DMS 273 treated with DMSO at 0.1 percent for 48 hours (cell line): ENCODE results near the gene WBP2.
A peak's percentile ranks its signal among the peaks of the same experiment; 100 is the strongest.

Experiments used
- DNase-seq: peaks from one replicate; lab custom pipeline; 2025; lab: John Stamatoyannopoulos, UW

The WBP2 gene

DNA sequence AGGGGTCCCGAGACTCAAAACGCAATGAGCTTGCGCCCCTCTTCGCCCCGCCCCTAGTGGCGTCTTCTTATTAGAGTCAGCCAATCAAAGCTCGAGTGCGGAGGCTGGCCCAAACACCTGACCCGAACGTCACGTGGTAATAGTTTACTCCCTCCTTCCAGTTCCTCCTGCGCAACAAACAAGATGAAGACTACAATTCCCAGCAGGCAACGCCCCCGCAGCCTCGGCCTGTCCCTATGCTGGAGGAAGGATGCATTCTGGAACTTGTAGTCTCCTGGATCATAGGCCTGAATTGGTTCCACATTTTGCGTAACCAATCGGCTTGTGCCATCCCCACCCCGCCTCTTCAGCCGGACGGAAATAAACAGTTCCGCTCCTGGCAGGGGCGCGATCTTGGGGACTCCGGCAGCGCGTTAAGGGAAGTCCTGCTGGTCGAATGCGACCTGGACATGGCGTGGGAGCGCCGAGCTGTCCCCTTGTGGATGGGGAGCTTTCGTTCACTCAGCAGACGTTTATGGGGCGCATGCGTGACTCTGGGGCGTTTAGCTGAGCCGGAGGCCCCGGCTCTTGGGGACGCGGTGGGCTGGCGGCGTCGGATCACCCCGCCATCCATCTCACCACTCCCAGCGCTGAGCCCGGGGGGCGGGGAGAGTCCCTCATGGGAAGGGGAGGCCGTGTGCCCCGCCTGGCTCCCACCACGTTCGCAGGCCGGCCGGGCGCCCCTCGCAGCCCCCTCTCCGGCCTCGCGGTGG lies at the start of gene WBP2:
Gene WBP2, minus strand, starts transcription at position 26 of the 752 bp plus-strand sequence. CDS start 38 bp downstream, outside the sequence.
- DNase-seq, result peak; percentile 100

GRCh38 chr17:75902406-75902805 lies 47.3 kb upstream of the WBP2 start:
- DNase-seq, result no peak

- no peak for DNase-seq
Measured at GRCh38 chr17:75901727-75902126, 46.6 kb upstream of the WBP2 start.

DNA sequence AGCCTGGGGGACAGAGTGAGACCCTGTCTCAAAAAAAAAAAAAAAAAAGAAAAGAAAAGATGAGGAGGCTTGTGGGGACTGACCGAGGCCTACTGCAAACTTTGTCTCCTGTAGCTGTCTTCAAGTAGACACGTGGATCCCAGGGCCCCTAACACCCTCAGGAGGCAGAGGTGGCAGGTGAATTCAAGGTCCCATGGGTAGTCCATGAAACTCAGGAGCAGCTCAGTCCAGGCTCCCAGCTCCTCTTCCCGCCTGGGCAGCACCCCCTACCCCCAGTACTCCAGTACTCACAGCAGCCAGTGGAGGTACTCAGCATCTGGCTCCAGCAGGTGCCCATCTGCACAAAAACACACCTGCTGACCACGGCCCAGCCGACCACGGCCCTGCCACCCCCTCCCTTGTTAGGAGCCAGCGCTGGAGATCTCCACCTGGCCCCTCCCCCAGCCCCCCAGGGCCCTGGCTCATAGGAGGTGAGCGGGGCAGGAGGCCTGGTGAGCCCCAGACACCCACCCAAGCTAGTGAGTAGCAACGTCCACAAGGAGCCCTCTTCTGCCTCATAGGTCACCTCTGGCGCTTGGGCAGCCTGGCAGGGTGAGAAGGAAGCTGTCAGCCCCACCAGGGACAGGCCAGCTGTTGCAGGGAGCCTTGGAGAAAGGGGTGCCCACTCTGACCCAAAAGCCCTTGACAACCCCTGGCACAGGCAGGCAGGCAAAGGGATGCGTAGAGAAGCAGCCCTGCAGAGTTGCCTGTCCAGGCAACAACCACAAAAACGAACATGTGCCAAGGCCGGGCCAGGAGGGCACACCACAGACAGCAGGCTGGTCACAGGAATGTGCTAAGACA lies 45.8 kb upstream of the WBP2 start:
- DNase-seq, result no peak

- no peak for DNase-seq
Measured at GRCh38 chr17:75899767-75900468, 44.8 kb upstream of the WBP2 start.

DNA sequence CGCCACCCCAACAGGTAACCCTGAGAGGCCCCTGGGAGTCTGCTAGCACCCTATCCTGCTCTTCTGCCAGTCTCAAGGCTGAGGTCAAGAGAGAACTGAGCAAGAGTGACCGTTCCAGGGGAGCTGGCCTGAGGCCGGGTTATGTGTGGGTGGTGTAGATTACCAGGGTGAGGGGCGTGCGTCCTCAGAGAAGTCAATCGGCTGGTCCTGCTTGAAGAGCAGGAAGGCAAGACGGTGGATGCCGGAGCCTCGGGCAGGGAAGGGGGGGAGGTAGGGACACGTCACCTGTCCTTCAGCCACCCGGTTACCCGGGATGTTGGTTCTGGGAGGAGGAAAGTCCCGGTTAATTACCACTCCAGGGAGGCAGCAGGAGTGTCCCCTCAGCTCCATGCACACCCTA lies 44.2 kb upstream of the WBP2 start:
- no peak for DNase-seq

GRCh38 chr17:75898791-75899190 lies 43.7 kb upstream of the WBP2 start:
- no peak for DNase-seq

DNA sequence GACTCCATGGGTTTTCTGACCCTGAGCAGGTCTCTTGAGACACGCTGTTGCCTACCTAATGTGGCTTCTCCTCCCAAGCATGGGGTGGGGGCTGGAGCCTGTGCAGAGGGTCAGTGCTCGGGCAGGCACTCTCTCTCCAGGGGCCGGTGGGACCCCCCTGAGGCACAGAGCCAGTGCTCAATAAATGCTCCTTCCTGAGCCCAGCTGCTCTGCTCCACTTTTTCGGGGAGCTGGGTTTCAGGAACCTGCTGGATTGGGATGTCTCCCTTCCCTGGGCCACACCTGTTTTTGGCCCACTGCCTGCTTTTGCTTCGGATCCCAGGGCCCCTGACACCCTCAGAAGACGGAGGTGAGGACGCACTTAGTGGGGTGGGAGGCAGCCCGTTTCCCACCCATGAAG lies 42.9 kb upstream of the WBP2 start:
- DNase-seq, result no peak

DNA sequence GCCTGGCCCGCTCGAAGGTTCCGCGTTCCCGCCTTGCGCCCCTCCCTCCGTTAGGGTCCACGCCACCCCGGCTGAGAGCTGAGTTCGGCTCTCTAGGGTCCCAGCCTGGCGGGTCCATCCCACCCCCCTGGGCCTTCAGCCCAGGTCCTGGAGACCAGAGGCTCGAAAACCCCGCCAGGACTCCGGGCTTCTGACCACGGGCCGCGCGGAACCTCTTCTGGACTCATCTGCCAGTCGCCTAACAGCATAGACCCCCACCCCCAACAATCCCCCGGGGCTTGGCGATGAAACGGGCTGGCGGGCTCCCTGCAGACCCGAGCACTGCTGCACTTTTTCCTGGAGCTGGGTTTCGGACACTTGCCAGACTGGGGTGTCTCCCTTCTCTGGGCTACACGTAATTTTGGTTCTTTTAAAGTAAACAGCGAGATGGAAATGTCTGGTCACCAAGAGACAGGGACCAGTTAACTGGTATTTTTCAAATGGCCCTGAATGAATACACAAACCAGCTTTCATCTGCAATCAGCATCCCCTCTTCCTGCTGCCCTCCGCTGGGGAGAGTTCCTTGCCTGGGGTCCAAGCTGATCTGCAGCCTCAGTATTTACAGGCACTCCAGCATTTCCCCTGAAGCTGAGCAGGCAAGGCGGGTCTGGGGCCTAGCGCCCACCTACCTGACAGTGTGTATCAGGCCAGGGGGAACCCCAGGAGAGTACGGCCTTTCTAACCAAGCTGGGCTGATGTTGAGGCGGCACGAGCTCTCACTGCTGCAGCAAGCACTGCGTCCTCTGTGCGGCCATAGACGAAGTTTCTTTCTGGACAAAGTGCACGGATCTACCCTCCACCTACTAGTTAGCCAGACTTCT lies 42.3 kb upstream of the WBP2 start:
- DNase-seq, result no peak

DNA sequence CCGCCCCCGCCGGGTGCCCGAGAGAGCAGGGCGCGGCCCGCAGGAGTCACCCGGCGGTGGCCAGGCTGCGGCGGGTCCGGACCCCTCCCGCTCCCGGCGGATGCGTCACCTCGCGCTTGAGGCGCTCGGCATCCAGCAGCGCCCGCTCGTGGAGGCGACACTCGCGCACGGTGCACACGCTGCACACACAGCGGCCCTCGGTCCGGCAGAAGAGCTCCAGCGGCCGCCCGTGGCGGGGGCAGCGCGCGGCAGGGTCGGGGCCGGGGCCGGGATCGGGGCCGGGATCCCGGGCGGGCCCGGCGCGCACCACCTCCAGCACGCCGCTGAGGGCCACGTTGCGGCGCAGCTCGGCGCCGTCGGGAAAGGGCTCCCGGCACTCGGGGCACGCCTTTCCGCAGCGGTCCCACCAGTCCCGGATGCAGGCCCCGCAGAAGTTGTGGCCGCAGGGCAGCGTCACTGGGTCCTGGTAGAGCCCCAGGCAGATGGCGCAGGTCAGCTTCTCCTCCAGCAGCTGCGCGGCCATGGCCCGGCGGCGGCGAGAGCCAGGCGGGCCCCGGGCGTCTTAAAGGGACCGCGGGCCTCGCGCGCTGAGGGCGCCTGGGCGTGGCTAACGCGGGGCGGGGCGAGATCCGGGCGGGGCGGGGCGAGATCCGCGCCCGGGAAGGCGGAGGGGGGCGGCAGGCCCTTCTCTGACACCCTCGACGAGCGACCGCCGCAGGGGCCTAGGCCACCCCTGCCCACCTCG lies 41.5 kb upstream of the WBP2 start, which contains the start of gene TRIM65:
Gene TRIM65, minus strand, starts transcription at position 537 of the 745 bp plus-strand sequence. Its CDS starts 14 bp downstream, at position 523.
- peak; percentile 31 for DNase-seq

GRCh38 chr17:75895370-75896155 lies 40.4 kb upstream of the WBP2 start:
- DNase-seq, result no peak

GRCh38 chr17:75894049-75894733 lies 39.1 kb upstream of the WBP2 start:
- no peak for DNase-seq

DNA sequence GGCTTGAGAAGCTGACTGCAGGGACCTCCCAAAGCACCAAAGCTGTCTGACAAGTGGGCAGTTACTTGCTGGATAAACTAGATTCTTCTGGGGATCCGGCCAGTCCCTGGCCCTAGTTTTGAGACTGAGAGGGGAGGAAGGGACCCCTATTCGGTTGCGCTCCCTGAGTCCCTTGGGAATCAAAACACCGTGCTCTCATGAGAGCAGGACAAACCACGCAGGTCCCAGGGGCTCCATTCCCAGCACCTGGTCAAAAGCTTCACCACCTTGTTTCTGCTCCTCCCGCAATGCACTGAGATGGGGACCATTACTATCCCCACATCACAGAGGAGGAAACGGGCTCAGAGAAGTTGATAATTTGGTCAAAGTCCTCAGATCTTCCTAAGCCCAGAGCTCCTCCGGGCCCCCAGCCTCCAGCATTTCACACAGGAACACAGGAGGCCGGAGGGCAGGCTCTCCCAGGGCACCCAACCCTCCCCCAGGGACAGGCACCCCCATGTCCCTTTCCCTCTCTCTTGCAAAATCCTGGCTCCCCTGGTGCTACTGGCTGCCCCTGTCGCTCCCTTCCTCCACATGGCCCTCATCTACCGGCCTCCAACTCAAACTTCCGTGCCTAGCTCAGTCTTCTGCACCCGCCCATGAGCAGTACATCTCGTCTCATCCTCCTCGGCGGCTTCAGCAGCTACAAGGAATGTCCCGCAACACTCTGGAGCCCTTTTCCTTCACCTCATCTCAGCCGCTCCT lies 38.3 kb upstream of the WBP2 start:
- DNase-seq, result no peak

DNA sequence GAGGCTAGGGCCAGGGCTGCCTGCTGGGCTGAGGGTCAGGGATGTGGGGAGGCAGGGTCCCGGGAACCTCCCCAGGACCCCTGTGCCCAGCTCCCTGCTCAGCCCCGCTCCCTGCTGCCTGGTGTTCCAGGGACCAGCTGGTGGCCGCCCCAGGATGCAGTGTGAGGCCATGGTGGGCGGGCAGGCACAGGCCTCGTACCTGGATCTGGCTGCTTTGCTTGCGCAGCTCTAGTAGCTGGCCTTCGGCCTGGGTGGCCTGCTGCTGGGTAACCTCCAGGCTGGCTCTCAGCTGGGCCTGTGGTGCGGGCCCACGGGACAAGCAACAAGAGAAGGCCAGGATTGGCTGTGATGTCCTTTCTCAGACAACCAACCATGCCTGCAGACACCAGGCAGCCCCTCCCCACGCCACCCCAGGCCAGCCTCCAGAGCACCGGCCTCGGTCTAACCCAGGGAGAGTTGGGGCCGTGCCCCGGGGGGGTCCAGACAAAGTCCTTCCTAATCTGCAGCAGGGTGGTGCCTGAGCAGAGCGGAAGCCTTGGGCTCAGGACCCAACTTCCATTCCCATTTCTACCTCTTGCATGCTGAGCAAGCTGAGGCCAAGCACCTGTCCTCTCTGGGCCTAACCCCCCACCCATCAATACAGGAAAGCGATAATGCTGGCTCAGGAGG lies 37.6 kb upstream of the WBP2 start:
- no peak for DNase-seq

DNA sequence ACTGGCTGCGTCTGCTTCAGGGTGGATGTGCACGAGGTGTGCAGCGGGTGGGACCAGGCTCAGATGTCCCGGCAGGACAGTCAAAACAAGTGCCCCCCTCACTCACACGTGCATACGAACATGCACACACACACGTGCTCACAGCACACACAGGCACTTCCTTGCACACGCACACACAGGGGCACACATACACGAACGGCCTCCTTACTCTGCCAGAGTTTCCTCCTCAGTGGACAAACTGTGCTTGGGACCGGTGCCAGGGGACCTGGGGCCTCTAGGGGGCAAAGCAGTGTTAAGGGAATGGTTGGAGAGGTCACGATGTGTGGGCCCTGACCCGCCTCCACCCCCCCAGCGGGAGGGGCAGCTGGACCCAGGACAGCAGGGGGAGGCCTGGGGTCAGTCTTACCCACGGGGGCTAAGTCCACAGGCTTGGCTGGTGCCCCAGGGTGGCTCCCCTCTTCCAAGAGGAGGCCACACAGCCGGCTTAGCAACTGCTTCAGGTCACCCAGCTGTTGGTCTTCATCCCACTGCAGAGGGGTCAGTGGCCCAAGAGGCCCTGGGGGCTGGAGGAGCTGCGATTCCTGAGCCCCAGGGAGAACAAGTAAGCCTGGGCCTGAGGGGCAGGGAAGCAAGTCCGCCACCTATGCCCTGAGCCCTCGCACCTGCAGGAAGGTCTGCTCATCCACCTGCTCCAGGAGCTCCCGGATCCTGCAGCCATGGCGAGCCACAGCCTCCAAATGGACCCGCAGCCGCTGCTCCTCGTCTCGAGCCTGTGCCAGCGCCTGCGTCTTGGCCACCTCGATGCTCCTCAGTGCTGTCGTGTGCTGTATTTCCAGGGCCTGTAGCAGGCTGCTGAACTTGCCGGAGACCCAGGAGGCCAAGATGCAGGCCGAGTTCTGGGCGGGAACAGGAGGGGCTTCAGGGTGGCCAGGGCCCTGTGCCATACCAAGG lies 36.7 kb upstream of the WBP2 start:
- DNase-seq, result no peak

DNA sequence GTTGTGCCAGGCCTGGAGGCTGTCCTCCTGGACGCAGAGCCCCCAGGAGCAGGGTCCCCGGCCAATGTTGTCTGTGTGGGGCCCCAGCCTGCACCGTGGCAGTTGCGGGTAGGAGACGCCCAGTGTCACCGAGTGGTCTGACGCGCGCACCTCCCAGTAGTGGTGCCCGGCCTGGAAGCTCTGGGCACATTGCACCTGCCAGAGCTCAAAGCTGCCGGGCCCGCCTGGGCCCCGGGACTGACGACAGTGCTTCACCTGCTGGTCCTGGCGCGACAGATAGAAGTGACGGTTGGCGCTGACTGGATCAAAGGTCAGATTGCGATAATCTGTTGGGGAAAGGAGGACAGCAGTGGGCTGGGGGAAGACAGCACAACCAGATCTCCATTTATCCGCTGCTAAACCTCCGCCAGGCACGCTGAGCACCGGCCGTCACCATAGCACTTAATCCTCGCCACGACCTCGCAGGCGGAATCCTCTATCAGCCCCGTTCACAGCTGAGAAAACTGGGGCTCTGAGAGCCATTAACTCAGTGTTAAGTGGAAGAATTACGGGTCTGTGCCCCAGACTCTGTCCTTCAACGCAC lies 36.0 kb upstream of the WBP2 start:
- no peak for DNase-seq

- DNase-seq, result no peak
Measured at GRCh38 chr17:75889454-75889853, 34.3 kb upstream of the WBP2 start.
